Caco-2 (cell line): ENCODE data around the gene NKIRAS1. TPM values are rescaled to one million over a fixed set of nuclear protein-coding genes. Genes with fewer than 3 reads are reported as not detected.
"Not testable (repeated sequence)": the region's sequence is repeated elsewhere in the genome, so short reads cannot be mapped to it uniquely, and the experiment has no call there.

ENCODE experiments used
- BruUV-seq: library from RNA; stranded (reverse); fragments of 400-500 nt; replicated peaks from 2 replicates; lab custom pipeline; 2021; lab: Mats Ljungman, UMichigan
- CTCF ChIA-PET: fragments of 300-600 bp; sonication (Branson Sonifier 250); formaldehyde crosslinking; loops from one replicate; lab custom pipeline; 2022; ENCODE audit warnings: antibody characterized with exemption; lab: Charles Lee
- POLR2A ChIA-PET: fragments of 300-600 bp; sonication (Branson Sonifier 250); formaldehyde crosslinking; loops from one replicate; lab custom pipeline; 2022; ENCODE audit warnings: antibody characterized with exemption; lab: Charles Lee
- DNase-seq, 2 experiments: peaks; one replicate each; pipeline versions ENCODE4 v3.0.0 to v3.0.0-alpha.2; 2020 to 2022
- H3K27me3 ChIP-seq: replicated peaks from 2 replicates; pipeline ENCODE4 v1.6.0; 2011; ENCODE audit warnings: low read length; ENCODE audit not compliant: control insufficient read depth, insufficient read depth
- H3K36me3 ChIP-seq: 2 replicates; pipeline ENCODE4 v1.5.1; 2011; ENCODE audit warnings: low read length; ENCODE audit not compliant: control insufficient read depth, insufficient read depth
- H3K4me1 ChIP-seq: fragments of 250-450 bp; sonication (Bioruptor Pico); 2 replicates; pipeline ENCODE4 v1.5.1; 2020; ENCODE audit warnings: mild to moderate bottlenecking
- H3K4me3 ChIP-seq: 2 replicates; pipeline ENCODE4 v1.5.1; 2011; ENCODE audit warnings: low read depth, mild to moderate bottlenecking, control low read depth, low read length
- H3K9me3 ChIP-seq: fragments of 250-450 bp; sonication (Bioruptor Pico); 2 replicates; pipeline ENCODE4 v1.5.1; 2020; ENCODE audit warnings: mild to moderate bottlenecking, moderate library complexity
- H3K27ac Mint-ChIP-seq: one replicate; pipeline ENCODE4 v1.8.0; 2022; ENCODE audit warnings: mixed read lengths; ENCODE audit not compliant: unreplicated experiment
- H3K27me3 Mint-ChIP-seq: one replicate; pipeline ENCODE4 v1.8.0; 2022; ENCODE audit warnings: mixed read lengths; ENCODE audit not compliant: insufficient read depth, unreplicated experiment
- H3K36me3 Mint-ChIP-seq: one replicate; pipeline ENCODE4 v1.8.0; 2022; ENCODE audit warnings: mild to moderate bottlenecking, mixed read lengths; ENCODE audit not compliant: insufficient read depth, unreplicated experiment
- H3K4me1 Mint-ChIP-seq: one replicate; pipeline ENCODE4 v1.8.0; 2022; ENCODE audit warnings: low read depth, mixed read lengths; ENCODE audit not compliant: unreplicated experiment
- H3K4me3 Mint-ChIP-seq: one replicate; pipeline ENCODE4 v1.8.0; 2022; ENCODE audit warnings: mild to moderate bottlenecking, moderate library complexity, mixed read lengths; ENCODE audit not compliant: unreplicated experiment
- H3K9me3 Mint-ChIP-seq: one replicate; pipeline ENCODE4 v1.8.0; 2022; ENCODE audit warnings: mixed read lengths; ENCODE audit not compliant: unreplicated experiment
- intact Hi-C: fragments of 100-400 bp; cut with micrococcal nuclease; formaldehyde crosslinking; loops from one replicate; pipeline ENCODE4 v1.10.0; 2022; ENCODE audit not compliant: unreplicated experiment
- total RNA-seq: library from RNA; stranded (reverse); gene quantifications from 2 replicates; pipeline ENCODE4 v1.2.3, GENCODE V29; 2022
- TF ChIP-seq, protein P1 (sequence below), 2 experiments: fragments of 200-600 bp in 1 of 2; IDR thresholded peaks; 1 replicate in 1 of 2; 2 replicates in 1 of 2; pipeline versions ENCODE4 v1.5.1 to v1.8.0; 2011 to 2022; ENCODE audit warnings: antibody characterized with exemption in 1 of 2, control low read depth in 1 of 2, inconsistent platforms in 1 of 2, low read depth in 1 of 2, low read length in 1 of 2, mild to moderate bottlenecking in 1 of 2, moderate library complexity in 1 of 2; ENCODE audit not compliant: insufficient read depth in 1 of 2, severe bottlenecking in 1 of 2, unreplicated experiment in 1 of 2

NKIRAS1 gene
- total RNA-seq, 1 experiment from 2014 or later = 6.8 TPM

DNA sequence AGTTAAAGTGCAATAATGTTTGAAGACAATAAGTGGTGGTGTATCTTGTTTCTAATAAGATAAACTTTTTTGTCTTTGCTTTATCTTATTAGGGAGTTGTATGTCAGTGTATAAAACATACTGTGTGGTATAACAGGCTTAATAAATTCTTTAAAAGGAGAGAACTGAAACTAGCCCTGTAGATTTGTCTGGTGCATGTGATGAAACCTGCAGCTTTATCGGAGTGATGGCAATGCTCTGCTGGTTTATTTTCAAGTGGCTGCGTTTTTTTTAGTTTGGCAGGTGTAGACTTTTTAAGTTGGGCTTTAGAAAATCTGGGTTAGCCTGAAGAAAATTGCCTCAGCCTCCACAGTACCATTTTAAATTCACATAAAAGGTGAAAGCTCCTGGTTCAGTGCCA is 2.8 kb upstream of the NKIRAS1 start:
- no peak overlapping the region for H3K4me3 Mint-ChIP-seq
- CTCF ChIA-PET = no interaction called here
- H3K27me3 Mint-ChIP-seq = no peaks in the 10 kb centered on the region
- Histone ChIP-seq H3K4me3 (no peak overlapping the region), H3K4me1 (peaks cover 22% of the 10 kb centered on the region), H3K27me3 (no peaks in the 10 kb centered on the region), H3K9me3 (no peaks in the 10 kb centered on the region), H3K36me3 (peaks cover 2% of the 10 kb centered on the region)
- no peaks in the 10 kb centered on the region for H3K9me3 Mint-ChIP-seq
- peaks cover 70% of the 10 kb centered on the region for H3K36me3 Mint-ChIP-seq
- TF ChIP-seq, protein P1, sequence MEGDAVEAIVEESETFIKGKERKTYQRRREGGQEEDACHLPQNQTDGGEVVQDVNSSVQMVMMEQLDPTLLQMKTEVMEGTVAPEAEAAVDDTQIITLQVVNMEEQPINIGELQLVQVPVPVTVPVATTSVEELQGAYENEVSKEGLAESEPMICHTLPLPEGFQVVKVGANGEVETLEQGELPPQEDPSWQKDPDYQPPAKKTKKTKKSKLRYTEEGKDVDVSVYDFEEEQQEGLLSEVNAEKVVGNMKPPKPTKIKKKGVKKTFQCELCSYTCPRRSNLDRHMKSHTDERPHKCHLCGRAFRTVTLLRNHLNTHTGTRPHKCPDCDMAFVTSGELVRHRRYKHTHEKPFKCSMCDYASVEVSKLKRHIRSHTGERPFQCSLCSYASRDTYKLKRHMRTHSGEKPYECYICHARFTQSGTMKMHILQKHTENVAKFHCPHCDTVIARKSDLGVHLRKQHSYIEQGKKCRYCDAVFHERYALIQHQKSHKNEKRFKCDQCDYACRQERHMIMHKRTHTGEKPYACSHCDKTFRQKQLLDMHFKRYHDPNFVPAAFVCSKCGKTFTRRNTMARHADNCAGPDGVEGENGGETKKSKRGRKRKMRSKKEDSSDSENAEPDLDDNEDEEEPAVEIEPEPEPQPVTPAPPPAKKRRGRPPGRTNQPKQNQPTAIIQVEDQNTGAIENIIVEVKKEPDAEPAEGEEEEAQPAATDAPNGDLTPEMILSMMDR (IDR thresholded peaks at IDR 0.05; ENCODE audit: insufficient read depth in 1 of 2, low read depth in 1 of 2, low read length in 1 of 2, severe bottlenecking in 1 of 2, unreplicated experiment in 1 of 2) = no peak
- no TSS peak for BruUV-seq
- no peak for DNase-seq
- intact Hi-C loops = no loop called here
- POLR2A ChIA-PET = no interaction called here
- H3K27ac Mint-ChIP-seq = no peak overlapping the region
- H3K4me1 Mint-ChIP-seq = peaks cover 7% of the 10 kb centered on the region

DNA sequence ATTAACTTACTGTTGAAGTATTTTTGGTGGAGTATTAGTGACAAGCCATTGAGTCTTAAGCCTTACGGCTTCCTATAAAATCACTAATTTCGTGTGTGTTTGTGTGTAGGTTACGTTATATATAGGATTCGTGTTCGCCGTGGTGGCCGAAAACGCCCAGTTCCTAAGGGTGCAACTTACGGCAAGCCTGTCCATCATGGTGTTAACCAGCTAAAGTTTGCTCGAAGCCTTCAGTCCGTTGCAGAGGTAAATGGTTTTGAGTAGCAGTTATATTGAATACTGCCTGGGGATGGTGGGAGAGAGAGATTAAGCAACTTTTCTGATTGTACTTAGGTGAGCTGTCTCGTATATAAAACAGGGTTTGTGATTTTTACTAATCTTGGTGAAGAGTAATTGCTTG is 1.5 kb upstream of the NKIRAS1 start:
- H3K27me3 ChIP-seq, intact Hi-C loops, H3K27me3 Mint-ChIP-seq, H3K9me3 ChIP-seq, BruUV-seq, H3K36me3 ChIP-seq, DNase-seq, H3K9me3 Mint-ChIP-seq: not testable (repeated sequence)
- peak overlapping the region; percentile 96 for H3K27ac Mint-ChIP-seq
- ChIA-PET CTCF (interaction anchor here (1.0 kb wide), 1 partner anchor 30 kb away, joined by 3 read pairs; no protein-coding TSS in a partner anchor), POLR2A (interaction anchor here (1.1 kb wide), 1 partner anchor 28 kb away, joined by 4 read pairs; no protein-coding TSS in a partner anchor)
- Histone ChIP-seq H3K4me3 (peak overlapping the region; percentile 92), H3K4me1 (peaks cover 29% of the 10 kb centered on the region)
- H3K36me3 Mint-ChIP-seq = peaks cover 64% of the 10 kb centered on the region
- H3K4me1 Mint-ChIP-seq = peaks cover 12% of the 10 kb centered on the region
- H3K4me3 Mint-ChIP-seq = peak overlapping the region; percentile 70

DNA sequence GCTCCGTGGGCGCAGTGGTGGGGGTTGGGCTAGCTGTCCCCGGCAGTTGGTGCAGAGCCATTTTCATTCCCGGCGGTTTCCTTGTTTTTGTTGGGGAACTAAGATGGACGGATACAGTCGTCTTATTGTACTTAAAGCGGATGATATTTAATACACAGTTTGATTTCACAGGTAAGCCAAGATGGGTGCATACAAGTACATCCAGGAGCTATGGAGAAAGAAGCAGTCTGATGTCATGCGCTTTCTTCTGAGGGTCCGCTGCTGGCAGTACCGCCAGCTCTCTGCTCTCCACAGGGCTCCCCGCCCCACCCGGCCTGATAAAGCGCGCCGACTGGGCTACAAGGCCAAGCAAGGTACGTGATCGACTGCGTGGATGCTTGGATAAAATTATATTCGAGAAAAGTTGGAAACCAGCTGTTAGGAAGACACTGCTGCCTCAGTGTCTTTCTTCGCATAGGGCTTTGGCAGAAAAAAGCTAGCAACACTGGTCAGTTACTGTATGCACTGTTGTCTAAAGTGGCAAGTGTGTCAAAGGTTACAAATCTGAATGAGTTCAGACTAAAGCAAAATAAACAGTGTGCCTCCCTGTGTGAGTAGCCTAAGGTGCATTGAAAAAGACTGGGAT is 1.0 kb upstream of the NKIRAS1 start:
- not testable (repeated sequence) for BruUV-seq, H3K36me3 ChIP-seq, H3K9me3 ChIP-seq, H3K27me3 ChIP-seq, DNase-seq, H3K9me3 Mint-ChIP-seq, H3K27me3 Mint-ChIP-seq
- Mint-ChIP-seq H3K4me3 (peak overlapping the region; percentile 70), H3K27ac (peak overlapping the region; percentile 96), H3K36me3 (peaks cover 58% of the 10 kb centered on the region), H3K4me1 (peaks cover 12% of the 10 kb centered on the region)
- intact Hi-C loops = loop anchor here (1.0 to 2.0 kb wide), 2 partner anchors 17 to 28 kb away; partner anchors contain the start of gene NR1D2
- peak overlapping the region; percentile 92 for H3K4me3 ChIP-seq
- ChIA-PET POLR2A (interaction anchor here (1.1 to 1.3 kb wide), 5 partner anchors 26 to 40 kb away, joined by 3 to 18 read pairs (median 5); no protein-coding TSS in a partner anchor), CTCF (interaction anchor here (1.0 kb wide), 1 partner anchor 29 kb away, joined by 3 read pairs; no protein-coding TSS in a partner anchor)
- peaks cover 29% of the 10 kb centered on the region for H3K4me1 ChIP-seq
